ENCODE results near the gene CCDC137.

The CCDC137 gene

DNA sequence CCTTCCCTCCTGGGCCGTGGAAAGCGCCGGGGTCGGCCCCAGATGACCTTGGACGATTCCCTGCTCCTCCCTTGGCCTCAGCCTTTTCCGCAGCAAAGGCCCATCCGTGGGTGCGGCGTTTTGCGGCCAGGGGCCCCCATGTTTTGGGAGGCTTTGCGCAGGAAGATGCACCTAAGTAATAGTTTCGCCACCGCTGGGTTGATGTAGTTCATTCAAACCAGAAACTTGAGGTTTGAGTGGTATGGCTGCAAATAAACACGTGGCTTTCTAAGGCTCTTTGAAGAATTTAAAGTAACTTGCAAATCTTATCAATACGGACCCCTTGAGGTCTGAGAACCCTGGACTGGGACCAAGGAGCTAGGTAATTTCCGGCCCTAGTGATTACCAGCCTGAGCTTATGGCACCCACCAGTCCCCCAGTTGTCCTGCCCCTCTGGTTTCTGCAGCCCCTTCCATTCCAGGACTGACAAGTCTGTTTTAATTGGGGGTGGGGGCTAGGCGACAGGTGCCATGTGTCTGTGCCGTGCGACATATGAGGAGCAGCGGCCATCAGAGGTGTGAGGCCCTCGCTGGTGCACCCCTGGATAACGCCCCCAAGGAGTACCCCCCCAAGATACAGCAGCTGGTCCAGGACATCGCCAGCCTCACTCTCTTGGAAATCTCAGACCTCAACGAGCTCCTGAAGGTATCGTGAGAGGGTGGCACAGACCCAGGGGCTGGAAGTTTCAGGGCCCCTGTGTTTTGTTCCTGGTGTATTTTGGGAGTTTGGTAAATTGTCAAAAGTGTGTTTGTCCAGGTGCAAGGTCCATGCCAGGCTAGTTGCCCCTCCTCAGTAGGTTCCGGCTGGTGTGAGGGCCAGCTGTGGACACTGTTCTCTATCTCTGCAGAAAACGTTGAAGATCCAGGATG, 37.5 kb downstream of the CCDC137 start:
- Histone ChIP-seq H4K20me1 (ENCODE audit: insufficient read depth) (no peaks in the 10 kb centered on the region), H3K4me1 (ENCODE audit: low read depth, poor library complexity, severe bottlenecking) (peaks cover 30% of the 10 kb centered on the region), H3K4me2 (peak overlapping the region; percentile 75), H2AFZ (ENCODE audit: low read depth) (peak overlapping the region; percentile 32; the same call in 1 of the 2 replicates), H3K27me3 (ENCODE audit: insufficient read depth, low read depth) (no peaks in the 10 kb centered on the region), H3K79me2 (ENCODE audit: insufficient read depth, low read depth) (peaks cover 70% of the 10 kb centered on the region), H3K27ac (peak overlapping the region; percentile 81), H3K4me3 (IDR thresholded peaks at IDR 0.05; ENCODE audit: insufficient read depth, low read depth, low read length) (peak overlapping the region; percentile 55), H3K36me3 (ENCODE audit: insufficient read depth) (peaks cover 7% of the 10 kb centered on the region; the same call in 1 of the 2 replicates), H3K9ac (peak overlapping the region; percentile 95)
- TF ChIP-seq, protein P1, sequence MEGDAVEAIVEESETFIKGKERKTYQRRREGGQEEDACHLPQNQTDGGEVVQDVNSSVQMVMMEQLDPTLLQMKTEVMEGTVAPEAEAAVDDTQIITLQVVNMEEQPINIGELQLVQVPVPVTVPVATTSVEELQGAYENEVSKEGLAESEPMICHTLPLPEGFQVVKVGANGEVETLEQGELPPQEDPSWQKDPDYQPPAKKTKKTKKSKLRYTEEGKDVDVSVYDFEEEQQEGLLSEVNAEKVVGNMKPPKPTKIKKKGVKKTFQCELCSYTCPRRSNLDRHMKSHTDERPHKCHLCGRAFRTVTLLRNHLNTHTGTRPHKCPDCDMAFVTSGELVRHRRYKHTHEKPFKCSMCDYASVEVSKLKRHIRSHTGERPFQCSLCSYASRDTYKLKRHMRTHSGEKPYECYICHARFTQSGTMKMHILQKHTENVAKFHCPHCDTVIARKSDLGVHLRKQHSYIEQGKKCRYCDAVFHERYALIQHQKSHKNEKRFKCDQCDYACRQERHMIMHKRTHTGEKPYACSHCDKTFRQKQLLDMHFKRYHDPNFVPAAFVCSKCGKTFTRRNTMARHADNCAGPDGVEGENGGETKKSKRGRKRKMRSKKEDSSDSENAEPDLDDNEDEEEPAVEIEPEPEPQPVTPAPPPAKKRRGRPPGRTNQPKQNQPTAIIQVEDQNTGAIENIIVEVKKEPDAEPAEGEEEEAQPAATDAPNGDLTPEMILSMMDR (conservative IDR thresholded peaks at IDR 0.05; ENCODE audit: low read depth, low read length) = no peak

DNA sequence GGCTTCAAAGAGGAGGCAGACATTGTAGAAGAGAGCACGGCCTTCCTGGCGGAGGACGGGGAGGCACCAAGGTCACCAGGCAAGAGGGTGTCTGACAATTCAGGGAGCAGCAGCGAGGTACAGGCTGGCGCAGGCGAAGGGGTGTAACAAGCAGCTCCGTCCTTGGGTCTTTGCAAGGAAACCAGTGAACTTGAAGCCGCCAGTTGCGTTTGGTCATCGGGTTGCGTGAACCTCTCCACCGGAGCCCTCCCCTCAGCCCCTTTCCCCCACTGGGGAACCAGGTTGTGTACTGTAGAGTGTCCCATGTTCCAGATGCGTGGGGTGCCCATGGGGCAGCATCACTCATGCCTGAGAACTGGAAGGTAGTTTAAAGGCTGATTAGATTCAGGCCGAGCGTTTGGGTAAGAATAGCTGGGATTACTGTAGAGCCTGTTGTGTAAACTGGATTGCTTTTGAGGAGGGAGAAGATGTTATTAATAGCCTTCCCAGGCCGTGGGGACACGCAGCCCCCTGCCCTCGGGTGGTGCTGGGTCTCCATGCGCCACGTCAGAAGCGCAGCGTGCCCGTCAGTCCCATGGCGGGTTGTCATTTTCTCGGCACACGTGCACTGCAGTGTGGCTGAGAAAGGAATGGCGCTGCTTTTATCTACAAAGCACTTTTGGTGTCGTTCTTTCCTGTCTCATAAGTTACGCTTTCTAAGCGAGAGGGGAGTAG, 39.1 kb downstream of the CCDC137 start:
- Histone ChIP-seq H3K9ac (no peak overlapping the region), H3K4me3 (IDR thresholded peaks at IDR 0.05; ENCODE audit: insufficient read depth, low read depth, low read length) (no peak overlapping the region), H4K20me1 (ENCODE audit: insufficient read depth) (no peaks in the 10 kb centered on the region), H3K4me2 (no peak overlapping the region; the same call in 1 of the 2 replicates), H3K27ac (no peak overlapping the region), H3K4me1 (ENCODE audit: low read depth, poor library complexity, severe bottlenecking) (peaks cover 35% of the 10 kb centered on the region), H3K27me3 (ENCODE audit: insufficient read depth, low read depth) (no peaks in the 10 kb centered on the region), H3K79me2 (ENCODE audit: insufficient read depth, low read depth) (peaks cover 59% of the 10 kb centered on the region), H3K36me3 (ENCODE audit: insufficient read depth) (peaks cover 7% of the 10 kb centered on the region; the same call in 1 of the 2 replicates), H2AFZ (ENCODE audit: low read depth) (no peak overlapping the region)
- TF ChIP-seq, protein P1 (conservative IDR thresholded peaks at IDR 0.05; ENCODE audit: low read depth, low read length) = no peak

DNA sequence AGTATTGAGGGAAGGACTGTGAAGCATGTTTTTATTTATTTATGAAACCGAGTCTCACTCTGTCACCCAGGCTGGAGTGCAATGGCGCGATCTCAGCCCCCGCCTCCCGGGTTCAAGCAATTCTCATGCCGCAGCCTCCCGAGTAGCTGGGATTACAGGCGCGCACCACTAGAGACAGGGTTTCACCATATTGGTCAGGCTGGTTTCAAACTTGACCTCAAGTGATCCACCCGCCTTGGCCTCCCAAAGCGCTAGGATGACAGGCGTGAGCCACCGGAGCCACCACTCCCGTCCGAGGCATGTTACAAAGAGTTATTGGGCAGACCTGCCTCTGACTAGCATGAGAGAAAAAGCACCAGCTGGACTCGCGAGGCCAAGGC, 39.7 kb downstream of the CCDC137 start:
- H3K4me2 ChIP-seq = no peak overlapping the region
- no peak overlapping the region for H2AFZ ChIP-seq (ENCODE audit: low read depth)
- no peak overlapping the region for H3K27ac ChIP-seq
- TF ChIP-seq, protein P1 (conservative IDR thresholded peaks at IDR 0.05; ENCODE audit: low read depth, low read length) = no peak
- H4K20me1 ChIP-seq (ENCODE audit: insufficient read depth) = no peaks in the 10 kb centered on the region
- H3K4me1 ChIP-seq (ENCODE audit: low read depth, poor library complexity, severe bottlenecking) = peaks cover 35% of the 10 kb centered on the region
- H3K9ac ChIP-seq = no peak overlapping the region
- H3K4me3 ChIP-seq (IDR thresholded peaks at IDR 0.05; ENCODE audit: insufficient read depth, low read depth, low read length) = no peak overlapping the region
- H3K27me3 ChIP-seq (ENCODE audit: insufficient read depth, low read depth) = no peaks in the 10 kb centered on the region
- H3K79me2 ChIP-seq (ENCODE audit: insufficient read depth, low read depth) = peaks cover 53% of the 10 kb centered on the region
- peaks cover 7% of the 10 kb centered on the region; the same call in 1 of the 2 replicates for H3K36me3 ChIP-seq (ENCODE audit: insufficient read depth)

DNA sequence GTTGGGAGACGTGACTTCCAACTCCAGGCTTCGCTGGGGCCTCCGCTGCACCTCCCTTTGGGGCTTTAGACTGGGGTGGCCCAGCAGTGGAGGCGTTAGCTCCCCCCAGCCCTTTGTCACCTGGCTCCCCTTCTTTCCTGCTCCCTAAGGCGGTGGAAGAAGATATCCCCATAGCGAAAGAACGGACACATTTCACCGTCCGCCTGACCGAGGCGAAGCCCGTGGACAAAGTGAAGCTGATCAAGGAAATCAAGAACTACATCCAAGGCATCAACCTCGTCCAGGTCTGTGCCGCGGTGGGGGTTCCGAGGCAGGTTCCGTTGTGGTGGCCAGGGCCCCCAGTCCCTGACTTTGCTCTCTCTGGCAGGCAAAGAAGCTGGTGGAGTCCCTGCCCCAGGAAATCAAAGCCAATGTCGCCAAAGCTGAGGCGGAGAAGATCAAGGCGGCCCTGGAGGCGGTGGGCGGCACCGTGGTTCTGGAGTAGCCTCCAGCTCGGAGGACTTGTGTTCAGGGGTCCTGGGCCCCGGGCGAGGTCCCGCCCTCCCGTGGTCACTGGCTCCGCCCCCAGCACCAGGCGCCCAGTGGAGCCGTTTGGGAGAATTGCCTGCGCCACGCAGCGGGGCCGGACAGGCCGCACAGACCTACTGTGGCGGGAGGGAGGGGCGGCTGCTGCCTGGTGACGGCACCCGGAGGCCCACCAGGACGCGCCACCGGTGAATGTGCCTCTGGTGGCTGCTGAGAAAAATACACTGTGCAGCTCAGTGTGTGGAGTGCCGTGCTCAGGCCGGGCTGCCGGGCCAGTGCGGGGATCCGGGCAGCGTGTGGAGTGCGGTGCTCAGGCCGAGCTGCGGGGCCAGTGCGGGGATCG, 40.5 kb downstream of the CCDC137 start:
- Histone ChIP-seq H3K9ac (no peak overlapping the region), H3K79me2 (ENCODE audit: insufficient read depth, low read depth) (peaks cover 47% of the 10 kb centered on the region), H2AFZ (ENCODE audit: low read depth) (no peak overlapping the region), H3K4me3 (IDR thresholded peaks at IDR 0.05; ENCODE audit: insufficient read depth, low read depth, low read length) (no peak overlapping the region), H3K4me2 (no peak overlapping the region), H3K27me3 (ENCODE audit: insufficient read depth, low read depth) (no peaks in the 10 kb centered on the region), H4K20me1 (ENCODE audit: insufficient read depth) (no peaks in the 10 kb centered on the region), H3K27ac (no peak overlapping the region), H3K36me3 (ENCODE audit: insufficient read depth) (peaks cover 7% of the 10 kb centered on the region; the same call in 1 of the 2 replicates), H3K4me1 (ENCODE audit: low read depth, poor library complexity, severe bottlenecking) (peaks cover 32% of the 10 kb centered on the region)
- TF ChIP-seq, protein P1 (conservative IDR thresholded peaks at IDR 0.05; ENCODE audit: low read depth, low read length) = no peak
